T47D (cell line): Measurements from ENCODE around the gene CDC42BPA.

ENCODE experiments used
- DNase-seq, 2 experiments: peaks; one replicate each; pipeline versions ENCODE4 v3.0.0 to v3.0.0-alpha.2; 2011 to 2012; ENCODE audit warnings: low read depth in 1 of 2, low spot score in 1 of 2
- JUND ChIP-seq: IDR thresholded peaks from 2 replicates; pipeline ENCODE4 v1.6.1; 2012; ENCODE audit warnings: low read depth
- in situ Hi-C: cut with HindIII; loops from 2 replicates; pipeline ENCODE4 v1.10.0; 2016; ENCODE audit warnings: low sequenced_read_pairs, low pct_unique_long_range_greater_than_20kb

CDC42BPA gene, protein sequence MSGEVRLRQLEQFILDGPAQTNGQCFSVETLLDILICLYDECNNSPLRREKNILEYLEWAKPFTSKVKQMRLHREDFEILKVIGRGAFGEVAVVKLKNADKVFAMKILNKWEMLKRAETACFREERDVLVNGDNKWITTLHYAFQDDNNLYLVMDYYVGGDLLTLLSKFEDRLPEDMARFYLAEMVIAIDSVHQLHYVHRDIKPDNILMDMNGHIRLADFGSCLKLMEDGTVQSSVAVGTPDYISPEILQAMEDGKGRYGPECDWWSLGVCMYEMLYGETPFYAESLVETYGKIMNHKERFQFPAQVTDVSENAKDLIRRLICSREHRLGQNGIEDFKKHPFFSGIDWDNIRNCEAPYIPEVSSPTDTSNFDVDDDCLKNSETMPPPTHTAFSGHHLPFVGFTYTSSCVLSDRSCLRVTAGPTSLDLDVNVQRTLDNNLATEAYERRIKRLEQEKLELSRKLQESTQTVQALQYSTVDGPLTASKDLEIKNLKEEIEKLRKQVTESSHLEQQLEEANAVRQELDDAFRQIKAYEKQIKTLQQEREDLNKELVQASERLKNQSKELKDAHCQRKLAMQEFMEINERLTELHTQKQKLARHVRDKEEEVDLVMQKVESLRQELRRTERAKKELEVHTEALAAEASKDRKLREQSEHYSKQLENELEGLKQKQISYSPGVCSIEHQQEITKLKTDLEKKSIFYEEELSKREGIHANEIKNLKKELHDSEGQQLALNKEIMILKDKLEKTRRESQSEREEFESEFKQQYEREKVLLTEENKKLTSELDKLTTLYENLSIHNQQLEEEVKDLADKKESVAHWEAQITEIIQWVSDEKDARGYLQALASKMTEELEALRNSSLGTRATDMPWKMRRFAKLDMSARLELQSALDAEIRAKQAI (N-terminal part only)

DNA sequence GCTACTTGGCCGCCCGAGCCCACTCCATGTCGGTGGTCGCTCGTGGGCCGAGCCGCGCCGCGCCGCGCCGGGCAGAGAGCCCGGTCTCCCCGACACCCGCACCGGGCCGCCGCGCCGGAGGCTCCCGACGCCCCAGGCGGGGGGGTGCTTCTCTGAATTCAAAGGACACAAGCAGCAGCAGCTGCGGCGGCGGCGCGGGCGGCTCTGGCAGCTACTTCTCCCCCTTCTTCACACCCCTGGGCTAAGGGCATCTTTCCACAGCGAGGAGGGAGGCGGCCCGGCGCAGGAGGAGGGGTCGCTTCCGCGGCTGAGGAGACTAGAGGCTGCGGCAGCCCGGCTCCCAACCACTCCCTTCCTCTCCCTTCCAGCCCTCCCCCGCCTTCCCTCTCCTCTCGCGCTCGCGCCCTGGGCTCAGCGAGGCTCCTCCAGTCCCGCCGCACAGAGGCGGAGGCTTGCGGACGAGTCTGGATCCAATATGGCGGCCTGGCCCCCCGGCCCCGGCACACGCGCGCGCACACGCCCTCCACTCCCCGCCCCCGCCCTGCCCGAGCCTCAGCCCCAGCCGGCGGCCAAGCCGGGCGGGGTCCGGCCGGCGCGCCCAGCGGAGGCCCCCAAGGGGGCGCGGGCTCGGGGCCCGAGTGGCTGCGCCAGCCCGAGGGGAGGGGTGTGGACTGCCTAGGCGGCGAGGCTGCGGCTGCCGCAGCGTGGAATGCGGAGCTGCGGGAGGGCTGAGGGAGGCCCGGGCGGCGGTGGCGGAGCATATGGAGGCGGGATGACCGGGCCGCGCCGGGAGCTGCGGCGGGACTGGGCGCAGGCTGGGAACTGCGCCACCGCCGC is at the start of gene CDC42BPA:
Gene CDC42BPA (minus strand): TSS at position 477 of the 837 bp plus-strand sequence. CDS start 1,310 bp downstream, outside the sequence.
- peak; percentile 95 to 96 for DNase-seq
- in situ Hi-C loops, result no loop called here
- no peak for TF ChIP-seq JUND

DNA sequence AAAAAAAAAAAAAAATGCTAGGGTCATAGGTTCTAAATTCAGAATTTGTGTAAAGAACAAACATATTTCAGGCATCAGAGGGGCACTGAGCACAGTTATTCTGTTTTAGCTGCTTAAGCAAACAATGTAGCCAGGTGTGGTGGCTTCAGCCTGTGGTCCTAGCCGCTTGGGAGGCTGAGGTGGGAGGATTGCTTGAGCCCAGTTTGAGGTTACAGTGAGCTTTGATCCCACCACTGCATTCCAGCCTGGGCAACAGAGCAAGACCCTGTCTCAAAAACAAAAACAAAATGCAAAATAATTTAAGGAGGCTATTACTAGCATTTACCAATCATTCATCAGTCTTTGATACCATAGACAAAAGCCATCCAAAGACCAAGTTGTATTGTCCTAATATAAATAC is 49.7 kb upstream of the CDC42BPA start:
- in situ Hi-C loops, result no loop called here

DNA sequence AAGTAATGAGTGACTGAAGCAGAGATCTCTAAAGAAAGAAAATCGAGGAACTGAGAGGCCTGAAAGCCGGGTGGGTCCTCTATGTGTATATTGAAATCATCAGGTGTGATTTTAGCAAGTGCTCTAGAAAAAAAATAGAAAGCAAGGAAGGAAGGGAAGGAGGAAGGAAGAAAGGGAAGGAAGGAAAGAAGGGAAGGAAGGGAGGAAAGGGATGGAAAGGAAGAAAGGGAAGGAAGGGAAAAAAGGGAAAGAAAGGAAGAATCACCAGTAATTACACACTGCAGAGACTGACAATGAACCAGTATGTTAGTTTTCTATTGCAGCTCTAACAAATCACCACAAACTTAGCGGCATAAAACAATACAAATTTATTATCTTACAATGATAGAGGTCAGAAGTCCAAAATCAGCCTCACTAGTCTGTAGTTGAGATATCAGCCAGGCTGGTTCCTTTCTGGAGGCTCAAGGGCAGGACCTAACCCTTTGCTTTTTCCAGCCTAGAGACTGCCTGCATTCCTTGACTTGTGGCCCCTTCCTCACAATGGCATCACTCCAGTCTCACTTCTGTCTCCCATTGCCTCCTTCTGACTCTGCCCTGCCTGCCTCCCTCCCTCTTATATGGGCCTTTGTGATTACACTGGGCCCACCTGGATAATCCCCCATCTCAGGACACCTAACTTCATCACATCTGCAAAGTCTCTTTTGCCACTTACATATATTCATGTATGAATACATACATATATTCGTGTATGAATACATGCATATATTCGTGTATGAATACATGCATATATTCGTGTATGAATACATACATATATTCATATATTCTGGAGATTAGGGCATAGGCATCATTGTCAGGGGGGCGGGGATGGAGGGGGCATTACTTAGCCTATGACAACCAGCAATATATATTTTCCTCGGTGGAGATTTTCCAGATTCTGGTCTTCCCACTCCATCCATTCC is 47.5 kb upstream of the CDC42BPA start:
- no peak for TF ChIP-seq JUND
- DNase-seq, result no peak
- in situ Hi-C loops, result no loop called here

More for the DNA sequence above, 49.7 kb upstream of the CDC42BPA start:
- DNase-seq, result no peak
- TF ChIP-seq JUND, result no peak

DNA sequence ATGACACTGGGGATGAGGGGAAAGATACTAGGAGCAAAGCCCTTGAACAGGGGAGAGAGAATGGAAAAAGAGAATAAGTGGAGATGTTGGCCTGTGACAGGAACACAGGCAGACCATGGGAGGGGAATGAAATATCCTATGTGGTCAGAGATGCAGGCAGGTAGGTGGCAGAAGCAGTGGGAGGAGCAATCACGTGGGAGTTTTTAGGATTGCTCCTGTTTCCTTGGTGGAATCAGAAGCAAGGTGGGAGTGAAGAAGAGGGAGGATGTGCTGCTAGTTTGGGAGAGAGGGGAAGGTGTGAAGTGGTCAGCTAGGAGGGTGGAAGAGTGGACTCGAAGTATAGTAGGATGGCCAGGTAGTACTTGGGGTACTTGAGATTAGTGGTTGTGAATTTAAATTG is 46.4 kb upstream of the CDC42BPA start:
- in situ Hi-C loops, result no loop called here
- no peak for DNase-seq
- TF ChIP-seq JUND, result no peak

DNA sequence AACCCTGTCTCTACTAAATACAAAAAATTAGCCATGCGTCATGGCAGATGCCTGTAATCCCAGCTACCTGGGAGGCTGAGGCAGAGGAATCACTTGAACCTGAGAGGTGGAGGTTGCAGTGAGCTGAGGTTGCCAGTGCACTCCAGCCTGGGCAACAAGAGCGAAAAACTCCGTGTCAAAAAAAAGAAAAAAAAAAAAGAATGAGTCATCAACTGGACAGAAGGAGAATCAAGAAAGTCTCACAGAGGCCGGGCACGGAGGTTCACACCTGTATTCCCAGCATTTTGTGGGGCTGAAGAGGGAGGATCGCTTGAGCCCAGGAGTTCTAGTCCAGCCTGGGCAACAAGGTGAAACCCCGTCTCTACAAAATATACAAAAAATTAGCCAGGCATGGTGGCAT is 45.5 kb upstream of the CDC42BPA start:
- DNase-seq, result no peak
- TF ChIP-seq JUND, result no peak
- in situ Hi-C loops, result no loop called here

DNA sequence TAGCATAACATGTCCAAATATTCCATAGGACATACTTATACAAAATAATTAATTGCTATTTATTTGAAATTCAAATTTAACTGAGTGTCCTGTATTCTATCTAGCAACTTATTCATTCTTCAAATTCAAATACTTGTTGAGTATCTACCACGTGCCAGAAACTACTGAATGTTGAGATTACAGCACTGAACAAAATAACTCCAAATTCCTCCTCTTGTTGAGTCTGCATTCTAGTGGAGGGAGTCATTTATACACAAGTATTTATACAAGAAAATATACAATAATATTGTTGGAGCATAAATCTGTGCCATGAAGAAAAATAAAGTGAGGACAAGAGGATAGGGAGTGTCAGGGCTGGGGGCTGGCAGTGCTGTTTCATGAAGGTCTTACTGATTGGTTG is 43.7 kb upstream of the CDC42BPA start:
- in situ Hi-C loops, result no loop called here
- no peak for DNase-seq
- no peak for TF ChIP-seq JUND

DNA sequence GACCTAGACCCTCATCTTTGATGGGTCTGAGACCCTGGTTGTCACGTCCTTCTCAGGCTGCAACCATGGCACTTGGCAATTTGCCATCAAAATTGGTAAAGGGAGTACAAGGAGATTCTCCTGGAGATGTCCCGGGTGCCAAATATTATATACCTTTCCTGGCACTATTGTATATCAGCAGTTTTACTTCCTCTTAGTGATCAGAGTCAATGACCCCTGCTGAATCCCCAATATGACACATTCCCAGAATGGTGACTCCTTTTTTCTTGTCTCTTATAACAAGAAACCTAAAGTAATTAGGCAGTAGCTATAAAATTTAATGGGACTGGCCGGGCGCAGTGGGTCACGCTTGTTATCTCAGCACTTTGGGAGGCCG is 39.6 kb upstream of the CDC42BPA start:
- no peak for TF ChIP-seq JUND
- DNase-seq, result no peak
- in situ Hi-C loops, result no loop called here

DNA sequence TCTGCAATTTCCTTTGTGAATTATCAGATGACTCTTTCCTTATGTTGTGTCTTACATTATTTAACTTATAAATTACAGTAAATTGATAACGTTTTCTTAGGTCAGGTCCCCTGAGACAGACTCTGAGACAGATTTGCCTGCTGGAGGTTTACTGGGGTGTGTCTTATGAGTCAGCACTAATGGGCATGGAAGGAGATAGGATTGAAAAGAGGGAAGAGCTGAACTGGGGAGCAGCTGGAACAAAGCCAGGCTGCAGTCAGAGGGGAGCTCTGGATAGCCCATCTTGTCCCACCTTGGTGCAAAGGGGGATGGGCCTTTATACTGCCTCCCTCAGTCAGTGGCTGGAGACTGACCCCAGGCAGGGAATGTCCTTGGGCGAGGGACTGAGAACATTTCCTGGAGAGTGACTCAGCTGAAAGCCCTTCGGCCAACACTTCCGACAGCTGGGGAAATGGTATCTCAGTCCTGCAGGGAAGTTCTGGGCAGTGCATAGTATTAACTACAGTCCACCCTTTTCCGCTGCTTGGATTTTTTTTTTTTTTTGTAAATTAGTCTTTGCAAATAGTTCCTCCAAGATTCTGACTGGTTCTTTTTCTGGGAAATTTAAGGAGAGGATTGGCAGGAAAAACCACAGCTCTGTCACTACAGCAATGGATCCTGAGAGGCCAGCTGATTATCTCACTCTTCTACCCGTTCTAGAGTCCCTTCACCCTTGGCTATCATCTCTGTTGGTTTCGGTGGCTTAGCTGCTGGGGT is 39.1 kb upstream of the CDC42BPA start:
- in situ Hi-C loops, result no loop called here
- DNase-seq, result peak in 1 of 2 experiments; percentile 41

DNA sequence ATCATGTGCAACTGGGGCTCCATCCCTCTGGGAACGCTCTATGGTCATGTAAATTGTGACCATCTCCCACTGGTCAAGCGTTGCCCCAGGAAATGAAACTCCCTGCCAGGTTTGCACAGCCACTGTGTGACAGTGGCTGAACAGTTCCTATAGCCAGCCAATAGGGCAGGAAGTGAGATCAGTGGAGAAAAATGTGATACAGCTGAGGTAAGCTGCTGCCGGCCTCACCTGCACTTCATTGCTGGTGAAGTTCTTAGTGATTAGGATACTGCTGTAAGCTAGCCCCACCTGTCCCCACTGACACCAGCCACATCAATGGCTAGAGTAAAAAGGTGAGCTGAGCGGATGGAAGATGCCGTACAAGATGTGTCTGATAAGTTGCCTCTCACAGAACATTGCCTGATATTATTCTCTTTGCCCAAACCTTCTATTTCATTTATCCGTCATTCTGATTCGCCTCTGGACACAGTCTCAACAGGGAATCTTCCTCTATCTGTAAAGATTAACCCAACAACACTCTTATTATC is 38.4 kb upstream of the CDC42BPA start:
- TF ChIP-seq JUND, result no peak
- DNase-seq, result peak; percentile 28 to 63
- in situ Hi-C loops, result no loop called here

More for the DNA sequence above, 39.1 kb upstream of the CDC42BPA start:
- TF ChIP-seq JUND, result no peak

DNA sequence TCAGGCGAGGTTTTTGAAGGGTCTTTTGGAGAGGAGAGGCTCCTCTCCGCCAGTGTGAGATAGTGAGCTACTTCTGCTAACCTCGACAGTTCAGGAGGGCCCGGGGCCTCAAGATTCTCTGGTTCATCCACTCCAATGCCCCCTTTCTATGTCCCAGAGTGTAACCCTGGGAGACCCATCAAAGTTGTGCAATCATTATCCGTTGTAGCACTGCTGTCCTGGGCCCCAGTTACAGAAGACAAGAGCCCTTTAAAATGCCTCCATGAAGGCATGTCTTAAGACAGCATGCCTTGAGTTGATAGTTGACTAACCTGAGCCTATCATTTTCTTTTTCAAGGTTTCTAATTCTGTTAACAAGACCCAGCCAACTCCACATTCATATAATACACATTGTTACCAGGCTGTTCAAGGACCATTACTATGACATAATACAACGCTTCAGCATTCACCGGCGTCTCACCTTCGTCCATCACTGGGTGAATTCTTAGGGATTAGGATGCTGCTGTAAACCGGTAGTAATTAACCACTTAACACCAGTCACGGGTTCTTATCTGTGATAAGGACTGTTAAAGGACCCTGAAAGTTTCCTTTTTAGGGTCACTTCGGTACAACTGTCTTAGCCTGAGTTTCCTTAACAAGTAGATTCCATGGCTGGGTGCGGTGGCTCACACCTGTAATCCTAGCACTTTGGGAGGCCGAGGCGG is 37.4 kb upstream of the CDC42BPA start:
- in situ Hi-C loops, result no loop called here

More for the DNA sequence above, 37.4 kb upstream of the CDC42BPA start:
- no peak for TF ChIP-seq JUND
- no peak for DNase-seq
